ENCODE data around the gene CKLF.

DNA sequence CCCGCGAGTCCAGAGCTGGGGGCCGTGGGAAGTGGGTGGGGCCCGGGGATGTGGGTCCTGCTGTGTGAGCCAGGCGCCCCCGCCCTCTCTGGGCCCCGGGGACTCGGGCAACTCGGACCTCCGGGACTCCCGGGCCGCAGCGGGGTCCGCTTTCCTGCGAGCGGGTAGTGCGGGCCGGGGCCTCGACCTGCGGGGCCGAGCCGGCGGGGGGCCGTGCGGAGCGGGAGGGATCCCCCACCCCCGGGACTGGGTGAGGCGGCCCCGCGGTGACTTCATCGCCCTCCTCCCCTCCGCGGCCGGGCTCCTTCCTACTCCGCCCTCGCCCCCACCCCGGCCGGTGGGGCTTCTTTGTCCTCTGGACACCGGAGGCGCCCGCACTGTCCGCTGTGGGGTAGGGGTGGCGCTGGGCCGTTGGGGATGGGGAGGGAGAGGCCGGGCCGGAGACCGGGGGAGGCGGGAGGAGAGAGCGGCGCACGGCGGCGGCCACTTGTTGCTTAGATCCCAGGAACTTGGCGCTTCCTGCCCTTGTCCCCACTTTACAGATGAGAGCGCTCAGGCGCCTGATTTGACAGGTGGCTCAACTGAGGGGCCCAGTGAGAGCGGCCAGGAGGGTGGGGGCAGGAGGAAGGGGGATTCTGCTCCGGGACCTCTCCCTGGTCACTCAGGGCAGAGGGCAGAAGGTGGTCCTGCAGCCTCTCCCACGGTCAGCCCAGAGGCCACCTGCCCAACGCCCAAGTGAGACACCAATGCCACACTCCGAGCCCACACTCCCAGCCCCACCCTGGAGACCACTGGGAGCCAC, 53.0 kb downstream of the CKLF start:
- TF ChIP-seq, protein P1, sequence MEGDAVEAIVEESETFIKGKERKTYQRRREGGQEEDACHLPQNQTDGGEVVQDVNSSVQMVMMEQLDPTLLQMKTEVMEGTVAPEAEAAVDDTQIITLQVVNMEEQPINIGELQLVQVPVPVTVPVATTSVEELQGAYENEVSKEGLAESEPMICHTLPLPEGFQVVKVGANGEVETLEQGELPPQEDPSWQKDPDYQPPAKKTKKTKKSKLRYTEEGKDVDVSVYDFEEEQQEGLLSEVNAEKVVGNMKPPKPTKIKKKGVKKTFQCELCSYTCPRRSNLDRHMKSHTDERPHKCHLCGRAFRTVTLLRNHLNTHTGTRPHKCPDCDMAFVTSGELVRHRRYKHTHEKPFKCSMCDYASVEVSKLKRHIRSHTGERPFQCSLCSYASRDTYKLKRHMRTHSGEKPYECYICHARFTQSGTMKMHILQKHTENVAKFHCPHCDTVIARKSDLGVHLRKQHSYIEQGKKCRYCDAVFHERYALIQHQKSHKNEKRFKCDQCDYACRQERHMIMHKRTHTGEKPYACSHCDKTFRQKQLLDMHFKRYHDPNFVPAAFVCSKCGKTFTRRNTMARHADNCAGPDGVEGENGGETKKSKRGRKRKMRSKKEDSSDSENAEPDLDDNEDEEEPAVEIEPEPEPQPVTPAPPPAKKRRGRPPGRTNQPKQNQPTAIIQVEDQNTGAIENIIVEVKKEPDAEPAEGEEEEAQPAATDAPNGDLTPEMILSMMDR (IDR thresholded peaks at IDR 0.05) = no peak
- no peak for TF ChIP-seq POLR2A (IDR thresholded peaks at IDR 0.05)
